A549 treated with AZD2906 at 1 μM for 4 hours (cell line): ENCODE data around the gene LIG4. TPM values are rescaled to one million over a fixed set of nuclear protein-coding genes. Genes with fewer than 3 reads are reported as not detected.

Experiments used
- total RNA-seq: library from RNA; stranded (reverse); fragments of 200-300 nt; extraction: Qiagen RNA extraction; gene quantifications from 5 replicates; pipeline ENCODE4 v1.2.3, GENCODE V29; 2022

The LIG4 gene
- total RNA-seq = 3.4 to 4.7 TPM (median 4.0 TPM) in 5 replicates

GRCh38 chr13:108215436-108215835 is at the start of gene LIG4:
Gene LIG4, minus strand, starts transcription at chr13:108215536. Its CDS starts 4,268 bp downstream, at chr13:108211268.

DNA sequence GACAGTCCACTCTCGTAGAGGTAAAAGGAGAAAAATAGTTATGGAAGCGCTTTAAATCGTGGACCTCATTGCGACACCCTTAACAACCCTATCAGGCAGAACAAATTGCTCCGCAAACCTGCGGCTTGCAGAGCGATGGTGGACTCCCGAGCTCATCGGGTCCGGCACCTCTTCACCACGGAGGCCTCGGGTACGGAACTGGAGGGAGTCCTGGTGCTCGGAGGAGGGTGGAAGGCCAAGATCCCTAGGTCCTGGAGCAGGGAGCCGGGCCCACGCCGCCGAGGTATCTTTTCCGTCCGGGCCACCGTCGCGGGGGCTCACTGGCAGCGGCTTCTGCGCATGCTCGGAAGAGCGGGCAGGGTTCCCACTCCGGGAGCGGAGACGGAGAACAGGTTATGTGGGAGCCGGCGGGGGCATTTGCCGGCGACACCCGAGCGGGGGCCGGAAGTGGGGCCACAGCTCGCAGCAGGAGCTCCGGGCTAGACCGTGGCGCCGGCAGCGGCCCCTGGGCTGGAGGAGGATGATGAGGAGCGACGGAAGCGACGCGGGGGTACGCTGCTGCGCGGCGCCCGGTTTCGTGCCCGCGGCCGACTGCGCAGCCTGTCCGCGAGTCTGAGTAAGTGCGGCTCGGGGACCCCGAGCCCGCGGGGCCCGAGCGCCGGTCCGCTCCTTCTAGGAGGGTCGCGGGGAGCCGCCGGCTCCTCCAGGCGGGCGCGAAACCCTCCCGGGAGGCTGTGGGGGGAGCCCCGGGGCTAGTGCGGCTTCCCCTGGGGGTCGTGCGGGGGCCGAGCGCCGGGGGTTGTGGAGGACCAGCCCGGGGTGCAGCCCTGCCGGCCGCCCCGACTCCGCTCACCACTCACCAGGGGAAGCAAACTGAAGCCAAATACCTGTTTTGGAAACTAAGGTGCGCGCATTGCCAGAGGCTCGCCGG is 3.0 kb upstream of the LIG4 start, which contains the start of gene ABHD13:
Gene ABHD13, plus strand, starts transcription at position 349 of the 931 bp plus-strand sequence. CDS start 10,827 bp downstream, outside the sequence.

Other genes starting within 250 kb of the LIG4 start
- gene ABHD13, start 2.9 kb upstream of the LIG4 start, total RNA-seq = 4.0 to 5.2 TPM (median 5.0 TPM) in 5 replicates
- 0.05 to 0.41 TPM (median 0.17 TPM) in 5 replicates for gene TNFSF13B, start 54.2 kb upstream of the LIG4 start, total RNA-seq